Measurements from ENCODE around the gene OTUD3. TPM values are rescaled to one million over a fixed set of nuclear protein-coding genes. Genes with fewer than 3 reads are reported as not detected.

OTUD3 gene
- total RNA-seq, 1 donor from 2014 or later, result 11.5 TPM

DNA sequence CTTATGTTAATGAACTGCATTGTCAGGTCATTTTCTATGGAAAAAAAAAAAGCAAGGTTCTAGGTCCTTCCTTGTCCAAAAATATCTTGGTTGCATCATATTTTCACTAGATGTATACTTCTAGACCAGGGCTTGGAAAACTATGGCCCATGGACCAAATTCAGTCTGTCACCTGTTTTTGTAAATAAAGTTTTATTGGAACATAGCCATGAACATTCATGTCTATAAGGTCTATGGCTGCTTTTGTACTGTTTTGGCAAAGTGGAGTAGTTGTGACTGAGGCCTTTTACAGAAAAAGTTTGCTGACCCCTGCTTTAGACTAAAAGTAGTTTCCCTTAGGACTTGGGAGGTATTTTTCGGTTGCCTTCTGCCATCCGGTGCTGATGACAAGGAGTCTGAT is 60.5 kb downstream of the OTUD3 start:
- ATAC-seq, result no peak
- no peaks in the 10 kb centered on the region for H3K4me1 ChIP-seq
- DNase-seq, result no peak
- H3K36me3 ChIP-seq, result no peaks in the 10 kb centered on the region
- no peak overlapping the region for H3K4me3 ChIP-seq
- H3K9me3 ChIP-seq, result no peaks in the 10 kb centered on the region
- no peak overlapping the region for H3K27ac ChIP-seq
- TF ChIP-seq, protein P1, sequence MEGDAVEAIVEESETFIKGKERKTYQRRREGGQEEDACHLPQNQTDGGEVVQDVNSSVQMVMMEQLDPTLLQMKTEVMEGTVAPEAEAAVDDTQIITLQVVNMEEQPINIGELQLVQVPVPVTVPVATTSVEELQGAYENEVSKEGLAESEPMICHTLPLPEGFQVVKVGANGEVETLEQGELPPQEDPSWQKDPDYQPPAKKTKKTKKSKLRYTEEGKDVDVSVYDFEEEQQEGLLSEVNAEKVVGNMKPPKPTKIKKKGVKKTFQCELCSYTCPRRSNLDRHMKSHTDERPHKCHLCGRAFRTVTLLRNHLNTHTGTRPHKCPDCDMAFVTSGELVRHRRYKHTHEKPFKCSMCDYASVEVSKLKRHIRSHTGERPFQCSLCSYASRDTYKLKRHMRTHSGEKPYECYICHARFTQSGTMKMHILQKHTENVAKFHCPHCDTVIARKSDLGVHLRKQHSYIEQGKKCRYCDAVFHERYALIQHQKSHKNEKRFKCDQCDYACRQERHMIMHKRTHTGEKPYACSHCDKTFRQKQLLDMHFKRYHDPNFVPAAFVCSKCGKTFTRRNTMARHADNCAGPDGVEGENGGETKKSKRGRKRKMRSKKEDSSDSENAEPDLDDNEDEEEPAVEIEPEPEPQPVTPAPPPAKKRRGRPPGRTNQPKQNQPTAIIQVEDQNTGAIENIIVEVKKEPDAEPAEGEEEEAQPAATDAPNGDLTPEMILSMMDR (IDR thresholded peaks at IDR 0.05), result no peak
- intact Hi-C loops (cut with DNase I), result no loop called here
- H3K27me3 ChIP-seq (ENCODE audit: low read depth), result peaks cover 5% of the 10 kb centered on the region

GRCh38 chr1:19945914-19946313 is 63.7 kb downstream of the OTUD3 start:
- no peak overlapping the region for H3K4me3 ChIP-seq
- TF ChIP-seq, protein P1 (IDR thresholded peaks at IDR 0.05), result no peak
- no peak for ATAC-seq
- no peak for DNase-seq
- H3K9me3 ChIP-seq, result no peaks in the 10 kb centered on the region
- peaks cover 9% of the 10 kb centered on the region for H3K27me3 ChIP-seq (ENCODE audit: low read depth)
- H3K27ac ChIP-seq, result no peak overlapping the region
- H3K4me1 ChIP-seq, result no peaks in the 10 kb centered on the region
- no peaks in the 10 kb centered on the region for H3K36me3 ChIP-seq
- intact Hi-C loops (cut with DNase I), result no loop called here

- no peaks in the 10 kb centered on the region for H3K4me1 ChIP-seq
- TF ChIP-seq, protein P1 (IDR thresholded peaks at IDR 0.05), result no peak
- H3K27me3 ChIP-seq (ENCODE audit: low read depth), result peaks cover 13% of the 10 kb centered on the region
- H3K9me3 ChIP-seq, result no peaks in the 10 kb centered on the region
- H3K4me3 ChIP-seq, result no peak overlapping the region
- DNase-seq (no peak), ATAC-seq (no peak)
- no peaks in the 10 kb centered on the region for H3K36me3 ChIP-seq
- intact Hi-C loops (cut with DNase I), result no loop called here
- H3K27ac ChIP-seq, result no peak overlapping the region
These were observed 64.1 kb downstream of the OTUD3 start for GRCh38 chr1:19946331-19946751.

- no peaks in the 10 kb centered on the region for H3K9me3 ChIP-seq
- no peak overlapping the region for H3K27ac ChIP-seq
- no peak overlapping the region for H3K4me3 ChIP-seq
- TF ChIP-seq, protein P1 (IDR thresholded peaks at IDR 0.05), result no peak
- ATAC-seq (no peak), DNase-seq (no peak)
- H3K27me3 ChIP-seq (ENCODE audit: low read depth), result peaks cover 15% of the 10 kb centered on the region
- intact Hi-C loops (cut with DNase I), result no loop called here
- H3K4me1 ChIP-seq, result no peaks in the 10 kb centered on the region
- no peaks in the 10 kb centered on the region for H3K36me3 ChIP-seq
These were observed 64.8 kb downstream of the OTUD3 start for GRCh38 chr1:19946971-19947370.

DNA sequence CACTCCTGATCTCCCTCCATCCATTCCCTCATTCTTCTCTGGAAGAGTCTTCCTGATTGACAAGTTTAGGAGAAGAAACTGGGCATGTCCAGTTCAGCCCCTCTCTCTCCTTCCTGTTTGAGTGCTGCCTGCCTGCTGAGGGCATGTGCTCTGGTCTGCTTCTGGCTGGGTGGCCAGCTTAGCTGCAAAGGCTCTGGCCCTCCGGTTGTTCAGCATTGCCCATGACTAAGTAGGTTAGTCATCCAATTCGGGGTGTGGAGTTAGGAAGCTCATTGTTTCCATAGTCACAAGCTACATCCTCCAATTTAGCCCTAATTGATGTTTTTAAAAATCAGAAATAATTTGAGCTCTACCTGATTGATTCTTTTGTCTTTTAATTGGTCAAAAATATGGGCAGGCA is 66.8 kb downstream of the OTUD3 start:
- ATAC-seq (no peak), DNase-seq (no peak)
- Histone ChIP-seq H3K36me3 (no peaks in the 10 kb centered on the region), H3K4me3 (no peak overlapping the region), H3K9me3 (no peaks in the 10 kb centered on the region), H3K27me3 (ENCODE audit: low read depth) (peaks cover 15% of the 10 kb centered on the region), H3K27ac (no peak overlapping the region), H3K4me1 (no peaks in the 10 kb centered on the region)
- intact Hi-C loops (cut with DNase I), result no loop called here
- TF ChIP-seq, protein P1 (IDR thresholded peaks at IDR 0.05), result no peak

GRCh38 chr1:19954059-19954458 is 71.9 kb downstream of the OTUD3 start:
- no peak for ATAC-seq
- intact Hi-C loops (cut with DNase I), result no loop called here

More at GRCh38 chr1:19954059-19954458, 71.9 kb downstream of the OTUD3 start:
- Histone ChIP-seq H3K27ac (no peak overlapping the region), H3K27me3 (ENCODE audit: low read depth) (peaks cover 14% of the 10 kb centered on the region), H3K36me3 (no peaks in the 10 kb centered on the region), H3K9me3 (no peaks in the 10 kb centered on the region), H3K4me1 (no peaks in the 10 kb centered on the region), H3K4me3 (no peak overlapping the region)
- TF ChIP-seq, protein P1 (IDR thresholded peaks at IDR 0.05), result no peak
- DNase-seq, result no peak
